Mesenchymal stem cell (in vitro differentiated cells and primary cell): ENCODE measurements around the gene ACTRT2.

Experiments
- DNase-seq: peaks from one replicate; pipeline ENCODE4 v3.0.0-alpha.2; 2013
- H2AFZ ChIP-seq: one replicate; pipeline ENCODE4 v1.6.1; 2013; ENCODE audit warnings: low read depth, mild to moderate bottlenecking, control low read depth, inconsistent platforms, low read length, moderate library complexity
- H2AK5ac ChIP-seq: 2 replicates; pipeline ENCODE4 v1.6.1; 2013; ENCODE audit warnings: low read length, moderate library complexity, mild to moderate bottlenecking, inconsistent platforms; ENCODE audit not compliant: severe bottlenecking
- H2BK120ac ChIP-seq: one replicate; pipeline ENCODE4 v1.6.1; 2013; ENCODE audit warnings: low read depth, mild to moderate bottlenecking, inconsistent platforms, low read length, moderate library complexity
- H2BK12ac ChIP-seq, 2 experiments: one replicate each; pipeline ENCODE4 v1.6.1; 2013; ENCODE audit warnings: inconsistent platforms in 2 of 2, low read length in 2 of 2, mild to moderate bottlenecking in 2 of 2, moderate library complexity in 2 of 2, control low read depth in 1 of 2
- H2BK15ac ChIP-seq: one replicate; pipeline ENCODE4 v1.6.1; 2013; ENCODE audit warnings: mild to moderate bottlenecking, low read depth, inconsistent platforms; ENCODE audit not compliant: poor library complexity, severe bottlenecking
- H2BK5ac ChIP-seq: 2 replicates; pipeline ENCODE4 v1.6.1; 2013; ENCODE audit warnings: low read depth, mild to moderate bottlenecking, low read length, control low read depth, inconsistent platforms; ENCODE audit not compliant: poor library complexity, severe bottlenecking
- H3K14ac ChIP-seq, 2 experiments: one replicate each; pipeline ENCODE4 v1.6.1; 2013; ENCODE audit warnings: inconsistent platforms in 2 of 2, low read length in 2 of 2, control low read depth in 1 of 2, mild to moderate bottlenecking in 1 of 2, moderate library complexity in 1 of 2
- H3K18ac ChIP-seq, 2 experiments: one replicate each; pipeline ENCODE4 v1.6.1; 2013; ENCODE audit warnings: inconsistent platforms in 2 of 2, low read length in 2 of 2, control low read depth in 1 of 2, low read depth in 1 of 2, mild to moderate bottlenecking in 1 of 2
- H3K23ac ChIP-seq, 2 experiments: one replicate each; pipeline ENCODE4 v1.6.1; 2013; ENCODE audit warnings: inconsistent platforms in 2 of 2, low read length in 2 of 2, mild to moderate bottlenecking in 2 of 2, moderate library complexity in 2 of 2, control low read depth in 1 of 2
- H3K27ac ChIP-seq: 2 replicates; pipeline ENCODE4 v1.5.1; 2013; ENCODE audit warnings: mild to moderate bottlenecking, moderate library complexity, low read length, control low read depth, inconsistent platforms; ENCODE audit not compliant: poor library complexity, severe bottlenecking
- H3K27me3 ChIP-seq, 2 experiments: 2 replicates each; pipeline versions ENCODE4 v1.6.1 to v1.7.0; 2013; ENCODE audit warnings: low read length in 2 of 2, mild to moderate bottlenecking in 2 of 2, moderate library complexity in 2 of 2, control low read depth in 1 of 2, inconsistent platforms in 1 of 2; ENCODE audit not compliant: control insufficient read depth in 1 of 2, insufficient read depth in 1 of 2
- H3K36me3 ChIP-seq, 2 experiments: 2 replicates each; pipeline versions ENCODE4 v1.6.1 to v1.7.0; 2013; ENCODE audit warnings: low read length in 2 of 2, control low read depth in 1 of 2, inconsistent platforms in 1 of 2, low read depth in 1 of 2, mild to moderate bottlenecking in 1 of 2; ENCODE audit not compliant: insufficient read depth in 2 of 2, control insufficient read depth in 1 of 2
- H3K4ac ChIP-seq, 2 experiments: one replicate each; pipeline ENCODE4 v1.6.1; 2013; ENCODE audit warnings: inconsistent platforms in 2 of 2, low read length in 2 of 2, mild to moderate bottlenecking in 2 of 2, moderate library complexity in 2 of 2, control low read depth in 1 of 2, low read depth in 1 of 2
- H3K4me1 ChIP-seq: 2 replicates; pipeline ENCODE4 v1.6.1; 2013; ENCODE audit warnings: low read depth, low read length, control low read depth; ENCODE audit not compliant: control insufficient read depth, insufficient read depth
- H3K4me2 ChIP-seq: 2 replicates; pipeline ENCODE4 v1.6.1; 2013; ENCODE audit warnings: low read length, mild to moderate bottlenecking, inconsistent platforms; ENCODE audit not compliant: poor library complexity, severe bottlenecking
- H3K4me3 ChIP-seq, 2 experiments: 2 replicates each; pipeline versions ENCODE4 v1.5.1 to v1.7.0; 2013; ENCODE audit warnings: low read length in 2 of 2, mild to moderate bottlenecking in 2 of 2, control low read depth in 1 of 2, low read depth in 1 of 2; ENCODE audit not compliant: insufficient read depth in 1 of 2
- H3K79me1 ChIP-seq: replicated peaks from 2 replicates; pipeline ENCODE4 v1.6.1; 2013; ENCODE audit warnings: mild to moderate bottlenecking, control low read depth, low read length, inconsistent platforms; ENCODE audit not compliant: poor library complexity, severe bottlenecking
- H3K9ac ChIP-seq: 2 replicates; pipeline ENCODE4 v1.7.0; 2013; ENCODE audit warnings: mild to moderate bottlenecking, low read length, moderate library complexity
- H3K9me3 ChIP-seq: 2 replicates; pipeline ENCODE4 v1.7.0; 2013; ENCODE audit warnings: mild to moderate bottlenecking, low read length; ENCODE audit not compliant: control insufficient read depth
- H4K8ac ChIP-seq: one replicate; pipeline ENCODE4 v1.6.1; 2013; ENCODE audit warnings: inconsistent platforms, mild to moderate bottlenecking, low read length, moderate library complexity
- H4K91ac ChIP-seq: one replicate; pipeline ENCODE4 v1.6.1; 2013; ENCODE audit warnings: mild to moderate bottlenecking, low read length, inconsistent platforms
- WGBS: methylation state at CpG from one replicate; pipeline ENCODE4 v1.1.7; 2013; ENCODE audit warnings: mixed read lengths; 5-methylcytosine and 5-hydroxymethylcytosine counted together

Gene ACTRT2

DNA sequence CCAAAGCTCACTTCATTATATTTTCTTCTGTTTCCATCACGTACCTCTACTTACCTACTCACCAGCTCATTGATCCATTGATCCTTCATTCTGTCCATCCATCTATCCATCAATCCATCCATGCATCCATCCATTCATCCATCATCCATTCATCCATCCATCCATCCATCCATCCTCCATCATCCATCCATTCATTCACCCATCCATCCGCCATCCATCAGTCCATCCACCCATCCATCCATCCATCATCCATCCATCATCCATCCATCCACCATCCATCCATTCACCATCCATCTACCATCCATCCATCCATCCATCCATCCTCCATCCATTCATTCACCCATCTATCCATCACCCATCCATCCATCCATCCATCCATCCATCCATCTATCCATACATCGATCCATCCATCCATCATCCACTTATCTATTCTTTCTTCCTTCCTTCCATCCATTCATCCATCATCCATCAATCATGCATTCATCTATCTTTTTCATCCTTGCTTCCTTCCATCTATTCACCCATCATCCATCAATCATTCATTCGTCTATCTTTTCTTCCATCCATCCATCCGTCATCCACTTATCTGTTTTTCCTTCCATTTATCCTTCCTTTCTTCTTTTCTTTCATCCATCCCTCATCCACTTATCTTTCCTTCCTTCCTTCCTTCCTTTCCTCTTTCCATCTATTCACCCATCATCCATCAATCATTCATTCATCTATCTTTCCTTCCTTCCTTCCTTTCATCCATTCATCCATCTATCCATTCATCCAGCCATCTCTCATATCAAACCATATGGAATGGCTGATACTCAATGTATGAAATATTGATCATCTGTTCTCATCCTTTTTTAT is 35.3 kb upstream of the ACTRT2 start:
- Histone ChIP-seq H3K36me3 (no peaks in the 10 kb centered on the region), H3K14ac (no peak overlapping the region), H3K23ac (no peak overlapping the region), H2BK12ac (no peak overlapping the region), H3K9me3 (peaks cover 3% of the 10 kb centered on the region), H3K4ac (no peak overlapping the region), H2BK15ac (no peak overlapping the region), H4K91ac (no peak overlapping the region), H2BK120ac (no peak overlapping the region), H3K27ac (no peak overlapping the region), H3K4me3 (no peak overlapping the region), H2AFZ (no peak overlapping the region), H4K8ac (no peak overlapping the region), H3K9ac (no peak overlapping the region), H2AK5ac (no peak overlapping the region), H2BK5ac (no peak overlapping the region), H3K27me3 (peaks cover 0 to 18% of the 10 kb centered on the region in 2 experiments), H3K79me1 (no peaks in the 10 kb centered on the region), H3K18ac (no peak overlapping the region), H3K4me1 (no peaks in the 10 kb centered on the region), H3K4me2 (no peak overlapping the region)
- WGBS: 79% methylated on average over 5 of the region's 5 CpGs
- DNase-seq: no peak

DNA sequence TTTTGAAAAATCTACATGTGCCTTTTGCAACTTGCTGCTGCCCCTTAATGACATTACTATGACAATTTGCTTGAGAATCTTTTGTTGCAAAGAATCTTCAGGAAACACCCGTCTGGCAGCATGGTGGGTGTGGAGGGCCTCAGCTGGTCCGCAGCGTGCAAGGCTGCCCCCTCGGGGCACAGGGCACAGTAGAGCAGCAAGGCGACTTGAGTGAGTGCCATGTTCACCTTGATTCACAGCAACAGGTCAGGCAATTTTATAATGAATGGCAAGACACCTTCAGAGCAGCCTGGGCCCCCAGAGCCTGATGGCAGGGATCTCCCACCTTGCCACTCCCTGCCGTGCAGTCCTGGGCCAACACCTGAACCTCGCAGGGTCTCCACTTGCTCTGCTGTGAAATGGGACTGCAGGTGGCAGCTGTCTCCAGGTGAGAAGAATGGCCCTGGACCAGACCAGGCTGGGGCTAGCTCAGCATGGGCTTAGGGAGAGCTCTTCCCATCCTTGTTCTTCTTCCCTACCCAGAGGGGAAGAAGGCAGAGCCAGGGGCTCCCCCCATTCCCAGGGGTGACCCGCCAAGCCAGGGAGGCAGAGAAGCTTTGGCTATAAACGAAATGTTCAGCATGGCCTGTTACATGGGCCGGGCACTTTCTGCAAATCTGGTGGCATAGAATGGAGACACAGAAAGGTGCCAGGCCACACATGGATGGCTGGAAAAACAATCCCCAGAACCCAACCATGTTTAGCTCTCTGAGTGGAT is 34.5 kb upstream of the ACTRT2 start:
- no peaks in the 10 kb centered on the region for H3K36me3 ChIP-seq
- no peak overlapping the region for H3K18ac ChIP-seq
- WGBS: 75% methylated on average over 10 of the region's 10 CpGs
- H3K4ac ChIP-seq: no peak overlapping the region
- no peak overlapping the region for H3K27ac ChIP-seq
- no peak overlapping the region for H4K8ac ChIP-seq
- peaks cover 0 to 13% of the 10 kb centered on the region in 2 experiments for H3K27me3 ChIP-seq
- H2BK5ac ChIP-seq: no peak overlapping the region
- H3K14ac ChIP-seq: no peak overlapping the region
- no peaks in the 10 kb centered on the region for H3K4me1 ChIP-seq
- H2AFZ ChIP-seq: no peak overlapping the region
- no peak overlapping the region for H3K4me2 ChIP-seq
- peaks cover 3% of the 10 kb centered on the region for H3K9me3 ChIP-seq
- no peak overlapping the region for H3K9ac ChIP-seq
- no peak overlapping the region for H3K23ac ChIP-seq
- H3K4me3 ChIP-seq: peak overlapping the region in 1 of 2 experiments; percentile 11
- H4K91ac ChIP-seq: no peak overlapping the region
- no peaks in the 10 kb centered on the region for H3K79me1 ChIP-seq
- no peak overlapping the region for H2BK12ac ChIP-seq
- H2BK120ac ChIP-seq: no peak overlapping the region
- no peak for DNase-seq
- H2BK15ac ChIP-seq: no peak overlapping the region
- no peak overlapping the region for H2AK5ac ChIP-seq

DNA sequence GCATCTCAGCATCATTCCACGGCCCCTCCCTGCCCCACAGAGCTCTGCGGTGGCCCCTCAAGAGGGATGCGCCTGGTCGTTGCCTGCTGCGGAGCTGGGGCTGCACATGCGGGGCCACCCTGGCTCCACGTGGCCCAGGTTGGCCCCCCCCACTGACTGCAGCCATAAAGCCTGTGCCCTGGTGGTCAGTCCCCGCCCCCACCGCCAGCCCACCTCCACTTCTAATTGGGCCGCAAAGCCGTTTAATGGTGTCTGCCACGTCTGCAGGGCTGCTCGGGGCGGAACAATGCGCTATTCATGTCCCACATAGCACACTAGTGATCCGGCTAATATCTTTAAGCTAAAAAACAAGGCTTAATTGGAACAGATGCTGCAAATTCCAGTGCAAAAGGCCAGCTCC is 33.5 kb upstream of the ACTRT2 start:
- Histone ChIP-seq H3K27me3 (peaks cover 0 to 13% of the 10 kb centered on the region in 2 experiments), H3K4ac (no peak overlapping the region), H2AFZ (no peak overlapping the region), H3K4me3 (no peak overlapping the region), H4K91ac (no peak overlapping the region), H3K79me1 (no peaks in the 10 kb centered on the region), H3K23ac (no peak overlapping the region), H3K36me3 (no peaks in the 10 kb centered on the region), H2BK5ac (no peak overlapping the region), H2BK12ac (no peak overlapping the region), H2BK120ac (no peak overlapping the region), H3K4me2 (no peak overlapping the region), H3K9me3 (peaks cover 7% of the 10 kb centered on the region), H2AK5ac (no peak overlapping the region), H3K18ac (no peak overlapping the region), H3K14ac (no peak overlapping the region), H3K27ac (no peak overlapping the region), H3K9ac (no peak overlapping the region), H4K8ac (no peak overlapping the region), H3K4me1 (no peaks in the 10 kb centered on the region), H2BK15ac (no peak overlapping the region)
- no peak for DNase-seq
- WGBS: 82% methylated on average over 16 of the region's 16 CpGs

DNA sequence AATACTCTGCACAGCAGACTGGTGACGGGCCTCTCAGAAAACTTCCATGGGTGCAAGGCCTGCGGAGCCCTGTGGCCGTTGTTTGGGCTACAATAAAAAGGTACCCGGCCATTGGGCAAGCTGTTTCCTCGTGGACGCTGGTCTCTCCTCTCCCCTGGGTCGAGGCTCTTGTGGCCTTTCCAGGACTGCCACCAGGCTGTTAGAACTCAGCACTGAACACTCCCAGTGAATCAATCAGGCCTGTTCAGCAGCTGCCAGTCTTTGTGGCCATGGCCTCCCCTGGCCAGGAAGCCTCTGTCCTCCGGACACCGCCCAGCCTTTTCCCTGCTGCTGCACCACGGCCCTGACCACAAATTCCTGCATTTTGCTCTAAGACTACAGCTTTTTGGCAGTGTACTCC is 33.0 kb upstream of the ACTRT2 start:
- Histone ChIP-seq H2BK15ac (no peak overlapping the region), H2BK120ac (no peak overlapping the region), H2AFZ (no peak overlapping the region), H3K4me2 (no peak overlapping the region), H3K79me1 (no peaks in the 10 kb centered on the region), H3K36me3 (no peaks in the 10 kb centered on the region), H3K4ac (no peak overlapping the region), H3K14ac (no peak overlapping the region), H3K9ac (no peak overlapping the region), H3K4me1 (no peaks in the 10 kb centered on the region), H2BK12ac (no peak overlapping the region), H3K9me3 (peaks cover 8% of the 10 kb centered on the region), H2BK5ac (no peak overlapping the region), H3K27me3 (peaks cover 0 to 13% of the 10 kb centered on the region in 2 experiments), H3K18ac (no peak overlapping the region), H3K27ac (no peak overlapping the region), H4K91ac (no peak overlapping the region), H4K8ac (no peak overlapping the region), H2AK5ac (no peak overlapping the region), H3K23ac (no peak overlapping the region), H3K4me3 (no peak overlapping the region)
- WGBS: 75% methylated on average over 10 of the region's 10 CpGs
- DNase-seq: no peak
